ENCODE measurements around the gene ENOX1. TPM values are rescaled to one million over a fixed set of nuclear protein-coding genes. Genes with fewer than 3 reads are reported as not detected.
A peak's percentile ranks its signal among the peaks of the same experiment; 100 is the strongest.

The ENOX1 gene
- total RNA-seq, 2 donors from 2014 or later: 0.33 TPM; not detected in 1

DNA sequence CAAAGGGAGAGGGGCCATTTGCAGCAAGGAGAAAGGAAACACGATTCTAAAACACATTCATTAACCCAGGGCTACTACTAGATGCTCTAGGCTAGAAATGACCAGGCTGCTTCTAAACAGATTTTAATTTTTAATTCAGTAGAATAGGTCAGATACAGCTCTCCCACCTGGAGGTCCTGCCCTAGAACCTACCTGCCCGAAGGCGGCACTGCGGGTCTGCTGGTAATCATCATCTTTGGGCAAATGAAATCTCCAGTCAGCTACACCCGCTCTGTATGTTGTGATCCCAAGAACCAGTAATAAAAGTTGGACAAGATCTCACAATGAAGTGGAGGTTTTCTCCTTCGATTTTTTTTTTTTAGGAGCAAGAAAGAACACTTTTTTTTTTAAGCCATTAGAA, 345.3 kb downstream of the ENOX1 start:
- TF ChIP-seq, protein P1, sequence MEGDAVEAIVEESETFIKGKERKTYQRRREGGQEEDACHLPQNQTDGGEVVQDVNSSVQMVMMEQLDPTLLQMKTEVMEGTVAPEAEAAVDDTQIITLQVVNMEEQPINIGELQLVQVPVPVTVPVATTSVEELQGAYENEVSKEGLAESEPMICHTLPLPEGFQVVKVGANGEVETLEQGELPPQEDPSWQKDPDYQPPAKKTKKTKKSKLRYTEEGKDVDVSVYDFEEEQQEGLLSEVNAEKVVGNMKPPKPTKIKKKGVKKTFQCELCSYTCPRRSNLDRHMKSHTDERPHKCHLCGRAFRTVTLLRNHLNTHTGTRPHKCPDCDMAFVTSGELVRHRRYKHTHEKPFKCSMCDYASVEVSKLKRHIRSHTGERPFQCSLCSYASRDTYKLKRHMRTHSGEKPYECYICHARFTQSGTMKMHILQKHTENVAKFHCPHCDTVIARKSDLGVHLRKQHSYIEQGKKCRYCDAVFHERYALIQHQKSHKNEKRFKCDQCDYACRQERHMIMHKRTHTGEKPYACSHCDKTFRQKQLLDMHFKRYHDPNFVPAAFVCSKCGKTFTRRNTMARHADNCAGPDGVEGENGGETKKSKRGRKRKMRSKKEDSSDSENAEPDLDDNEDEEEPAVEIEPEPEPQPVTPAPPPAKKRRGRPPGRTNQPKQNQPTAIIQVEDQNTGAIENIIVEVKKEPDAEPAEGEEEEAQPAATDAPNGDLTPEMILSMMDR (conservative IDR thresholded peaks at IDR 0.05): peak; percentile 61
- Mint-ChIP-seq H3K9me3 (no peaks in the 10 kb centered on the region), H3K27ac (no peak overlapping the region), H3K27me3 (ENCODE audit: insufficient read depth) (no peaks in the 10 kb centered on the region), H3K36me3 (ENCODE audit: low read depth) (no peaks in the 10 kb centered on the region), H3K4me1 (peaks cover 11% of the 10 kb centered on the region), H3K4me3 (no peak overlapping the region)
- H3K27ac ChIP-seq (ENCODE audit: low read depth, low read length): peak overlapping the region; percentile 8
- H3K9ac ChIP-seq (ENCODE audit: extremely low read depth, low read length, poor library complexity, severe bottlenecking): no peak overlapping the region
- H3K9me3 ChIP-seq (ENCODE audit: control insufficient read depth, low read length): no peaks in the 10 kb centered on the region
- 80 to 87% methylated on average over 4 to 6 of the region's 6 CpGs for WGBS, 2 experiments (ENCODE audit: insufficient coverage in 1 of 2, insufficient read length in 1 of 2)
- peaks cover 6% of the 10 kb centered on the region for H3K27me3 ChIP-seq (ENCODE audit: control insufficient read depth, insufficient read depth, low read length, poor library complexity, severe bottlenecking)
- H3K36me3 ChIP-seq (ENCODE audit: control insufficient read depth, insufficient read depth, low read length): no peaks in the 10 kb centered on the region
- H3K4me1 ChIP-seq (ENCODE audit: control insufficient read depth, insufficient read depth, low read length): peaks cover 4% of the 10 kb centered on the region
- peak; percentile 59 for DNase-seq
- no peak overlapping the region for H3K4me3 ChIP-seq (ENCODE audit: low read length)

DNA sequence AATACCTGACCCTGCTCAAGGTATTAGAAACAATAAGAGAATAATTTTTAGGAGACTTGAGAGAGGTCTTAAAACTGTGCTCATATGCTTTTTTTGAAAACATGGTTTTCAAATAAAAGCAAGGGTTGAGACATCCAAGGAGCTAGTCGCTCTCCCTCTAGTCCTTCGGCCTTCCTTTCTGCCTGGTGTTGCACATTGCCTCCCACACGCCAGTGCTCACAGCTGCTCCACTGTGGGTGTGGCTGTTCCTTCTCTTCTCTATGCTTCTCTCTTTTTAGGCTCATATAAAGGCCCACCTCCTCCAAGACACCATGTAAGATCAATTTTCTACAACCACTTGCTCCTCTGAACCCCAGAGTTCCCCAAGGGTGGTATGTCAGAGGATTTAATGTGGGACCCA, 352.6 kb downstream of the ENOX1 start:
- H3K4me1 ChIP-seq (ENCODE audit: control insufficient read depth, insufficient read depth, low read length): no peaks in the 10 kb centered on the region
- no peaks in the 10 kb centered on the region for H3K36me3 ChIP-seq (ENCODE audit: control insufficient read depth, insufficient read depth, low read length)
- H3K4me3 Mint-ChIP-seq: no peak overlapping the region
- no peak overlapping the region for H3K9ac ChIP-seq (ENCODE audit: extremely low read depth, low read length, poor library complexity, severe bottlenecking)
- H3K9me3 ChIP-seq (ENCODE audit: control insufficient read depth, low read length): no peaks in the 10 kb centered on the region
- no peak overlapping the region for H3K27ac ChIP-seq (ENCODE audit: low read depth, low read length)
- no peaks in the 10 kb centered on the region for H3K27me3 Mint-ChIP-seq (ENCODE audit: insufficient read depth)
- H3K27ac Mint-ChIP-seq: no peak overlapping the region
- TF ChIP-seq, protein P1 (conservative IDR thresholded peaks at IDR 0.05): no peak
- H3K27me3 ChIP-seq (ENCODE audit: control insufficient read depth, insufficient read depth, low read length, poor library complexity, severe bottlenecking): peaks cover 6% of the 10 kb centered on the region
- peaks cover 3% of the 10 kb centered on the region for H3K4me1 Mint-ChIP-seq
- H3K4me3 ChIP-seq (ENCODE audit: low read length): no peak overlapping the region
- no peaks in the 10 kb centered on the region for H3K9me3 Mint-ChIP-seq
- WGBS, 2 experiments (ENCODE audit: insufficient coverage in 1 of 2, insufficient read length in 1 of 2): 89% methylated on average over 3 of the region's 3 CpGs
- DNase-seq: no peak
- H3K36me3 Mint-ChIP-seq (ENCODE audit: low read depth): no peaks in the 10 kb centered on the region

DNA sequence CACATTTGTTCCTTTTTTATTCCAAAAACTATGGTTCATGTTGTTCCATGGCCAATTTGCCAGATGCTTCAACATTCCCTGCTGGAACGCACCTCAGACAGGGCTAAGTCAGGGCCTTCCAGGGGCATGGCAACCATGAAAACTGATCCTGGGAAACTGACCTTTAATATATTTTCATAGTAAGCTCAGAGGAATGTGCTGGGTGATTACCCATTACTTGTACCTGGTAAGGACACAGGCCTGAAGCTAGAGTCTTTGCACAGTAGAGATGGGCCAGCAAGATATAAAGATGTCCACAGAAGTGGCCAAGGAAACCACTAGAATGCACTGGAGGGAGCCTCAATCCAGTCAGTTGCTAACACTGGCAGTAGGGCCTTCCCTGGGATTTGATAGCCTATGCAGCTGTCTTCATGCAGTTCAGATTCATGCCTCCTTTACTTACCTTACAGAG, 353.1 kb downstream of the ENOX1 start:
- Mint-ChIP-seq H3K4me1 (peaks cover 8% of the 10 kb centered on the region), H3K9me3 (no peaks in the 10 kb centered on the region), H3K27ac (no peak overlapping the region), H3K27me3 (ENCODE audit: insufficient read depth) (no peaks in the 10 kb centered on the region), H3K4me3 (no peak overlapping the region), H3K36me3 (ENCODE audit: low read depth) (no peaks in the 10 kb centered on the region)
- no peak overlapping the region for H3K9ac ChIP-seq (ENCODE audit: extremely low read depth, low read length, poor library complexity, severe bottlenecking)
- no peaks in the 10 kb centered on the region for H3K4me1 ChIP-seq (ENCODE audit: control insufficient read depth, insufficient read depth, low read length)
- WGBS, 2 experiments (ENCODE audit: insufficient coverage in 1 of 2, insufficient read length in 1 of 2): 97 to 100% methylated on average over 1 of the region's 1 CpG
- no peak overlapping the region for H3K4me3 ChIP-seq (ENCODE audit: low read length)
- no peaks in the 10 kb centered on the region for H3K9me3 ChIP-seq (ENCODE audit: control insufficient read depth, low read length)
- DNase-seq: no peak
- TF ChIP-seq, protein P1 (conservative IDR thresholded peaks at IDR 0.05): no peak
- H3K36me3 ChIP-seq (ENCODE audit: control insufficient read depth, insufficient read depth, low read length): no peaks in the 10 kb centered on the region
- no peak overlapping the region for H3K27ac ChIP-seq (ENCODE audit: low read depth, low read length)
- peaks cover 6% of the 10 kb centered on the region for H3K27me3 ChIP-seq (ENCODE audit: control insufficient read depth, insufficient read depth, low read length, poor library complexity, severe bottlenecking)

Measured in endodermal cell (in vitro differentiated cells).